ENCODE measurements around the gene PPIF.
A peak's percentile ranks its signal among the peaks of the same experiment; 100 is the strongest.

PPIF gene

GRCh38 chr10:79347226-79347893 is at the start of gene PPIF:
PPIF (plus strand) TSS chr10:79347469; CDS start chr10:79347549, 80 bp downstream.
- DNase-seq, result peak; percentile 92

GRCh38 chr10:79298403-79299244 is 48.6 kb upstream of the PPIF start:
- DNase-seq, result no peak

- no peak for DNase-seq
Measured at GRCh38 chr10:79299397-79300241, 47.6 kb upstream of the PPIF start.

- no peak for DNase-seq
Measured at GRCh38 chr10:79300711-79301110, 46.6 kb upstream of the PPIF start.

GRCh38 chr10:79301754-79302530 is 45.3 kb upstream of the PPIF start:
- no peak for DNase-seq

- no peak for DNase-seq
Measured at GRCh38 chr10:79303631-79304478, 43.4 kb upstream of the PPIF start.

GRCh38 chr10:79304479-79305087 is 42.7 kb upstream of the PPIF start:
- no peak for DNase-seq

- DNase-seq, result no peak
Measured at GRCh38 chr10:79305515-79305914, 41.8 kb upstream of the PPIF start.

- DNase-seq, result no peak
Measured at GRCh38 chr10:79305988-79306387, 41.3 kb upstream of the PPIF start.

GRCh38 chr10:79306644-79307220 is 40.5 kb upstream of the PPIF start:
- DNase-seq, result no peak

GRCh38 chr10:79308016-79308415 is 39.3 kb upstream of the PPIF start:
- DNase-seq, result no peak

GRCh38 chr10:79308969-79309665 is 38.2 kb upstream of the PPIF start:
- no peak for DNase-seq

- no peak for DNase-seq
Measured at GRCh38 chr10:79310200-79310865, 36.9 kb upstream of the PPIF start.

GRCh38 chr10:79310911-79311573 is 36.2 kb upstream of the PPIF start:
- DNase-seq, result no peak

- peak; percentile 33 to 40 for DNase-seq
Measured at GRCh38 chr10:79311581-79312407, 35.5 kb upstream of the PPIF start.

- no peak for DNase-seq
Measured at GRCh38 chr10:79312601-79313187, 34.6 kb upstream of the PPIF start.

- DNase-seq, result no peak
Measured at GRCh38 chr10:79313320-79313719, 33.9 kb upstream of the PPIF start.

Measured in hippocampal formation (tissue), 2 donors.